Measurements from ENCODE around the gene PTPN1. TPM values are rescaled to one million over a fixed set of nuclear protein-coding genes. Genes with fewer than 3 reads are reported as not detected.

PTPN1 gene
- total RNA-seq, 1 experiment from 2014 or later, result 30.8 TPM

GRCh38 chr20:50528129-50528528 lies 17.9 kb downstream of the PTPN1 start:
- Histone ChIP-seq H2BK20ac (ENCODE audit: low read depth, low read length, poor library complexity, severe bottlenecking) (no peak overlapping the region), H4K8ac (replicated peaks; ENCODE audit: insufficient read length, low read depth, low read length) (no peak overlapping the region), H2AFZ (ENCODE audit: low read length) (no peak overlapping the region), H3K4ac (ENCODE audit: low read depth, low read length) (no peak overlapping the region), H2BK5ac (ENCODE audit: insufficient read length, low read length) (no peak overlapping the region), H3K79me2 (ENCODE audit: insufficient read depth, low read length) (peaks cover 11% of the 10 kb centered on the region; the same call in 1 of the 2 replicates), H3K9ac (ENCODE audit: extremely low read depth, insufficient read length, low read length) (no peak overlapping the region), H3T11ph (ENCODE audit: low read length) (no peak overlapping the region), H3K27me3 (ENCODE audit: insufficient read depth, low read length) (no peaks in the 10 kb centered on the region), H4K5ac (ENCODE audit: insufficient read length, low read depth, low read length) (no peak overlapping the region), H3K4me2 (ENCODE audit: insufficient read depth, insufficient read length, low read length) (no peak overlapping the region), H3K18ac (ENCODE audit: insufficient read length, low read depth, low read length) (no peak overlapping the region), H3K27ac (ENCODE audit: insufficient read length, low read depth, low read length) (no peak overlapping the region), H2AK5ac (ENCODE audit: insufficient read length, low read length) (no peak overlapping the region), H3K14ac (ENCODE audit: insufficient read depth, low read length) (no peak overlapping the region), H4K91ac (ENCODE audit: insufficient read length, low read depth, low read length) (no peak overlapping the region), H3K56ac (ENCODE audit: insufficient read length, low read depth, low read length) (no peak overlapping the region), H2BK15ac (ENCODE audit: low read depth, low read length) (no peak overlapping the region), H3K23ac (ENCODE audit: insufficient read length, low read depth, low read length) (no peak overlapping the region), H3K4me1 (ENCODE audit: insufficient read depth, low read length) (no peaks in the 10 kb centered on the region; the same call in 1 of the 2 replicates), H3K9me3 (ENCODE audit: control insufficient read depth, low read depth, low read length) (no peaks in the 10 kb centered on the region), H4K20me1 (ENCODE audit: control insufficient read depth, insufficient read depth, insufficient read length) (no peaks in the 10 kb centered on the region), H3K23me2 (ENCODE audit: insufficient read length, low read depth, low read length, poor library complexity, severe bottlenecking) (no peaks in the 10 kb centered on the region), H3K79me1 (ENCODE audit: insufficient read depth, low read depth, low read length, poor library complexity, severe bottlenecking) (no peaks in the 10 kb centered on the region), H2BK120ac (ENCODE audit: low read depth, low read length, poor library complexity, severe bottlenecking) (no peak overlapping the region), H2BK12ac (ENCODE audit: insufficient read length, low read depth, low read length) (no peak overlapping the region)
- Mint-ChIP-seq H3K36me3 (ENCODE audit: insufficient read depth in 1 of 3, low read depth in 3 of 3) (no peaks in the 10 kb centered on the region), H3K4me1 (peaks cover 13 to 15% of the 10 kb centered on the region in 2 experiments), H3K9me3 (no peaks in the 10 kb centered on the region), H3K27ac (no peak overlapping the region), H3K27me3 (ENCODE audit: low read depth) (no peaks in the 10 kb centered on the region), H3K4me3 (no peak overlapping the region)
- no peak for DNase-seq
- WGBS (ENCODE audit: extremely low coverage, insufficient read length, low lambda C conversion rate), result no CpG with 5 or more reads among the region's 6 CpGs
- TF ChIP-seq CTCF (conservative IDR thresholded peaks at IDR 0.05), result no peak
